Heart left ventricle (tissue), 11 donors: ENCODE measurements around the gene POLQ. TPM values are rescaled to one million over a fixed set of nuclear protein-coding genes. Genes with fewer than 3 reads are reported as not detected.

Source experiments
- polyA plus RNA-seq, 2 donors: library from polyadenylated mRNA; stranded (reverse); fragments of 200-250 nt; gene quantifications; one replicate each; pipeline ENCODE4 v1.2.3, GENCODE V29; 2013
- total RNA-seq, 9 donors: library from RNA; depleted of rRNA in 2 of 9; stranded (reverse); fragments of >200 nt in 2 of 9; fragmentation: NEBNext Ultra II Directional in 3 of 9; extraction: Animal tissue kit (Norgen Biotek cat#: 25700) in 3 of 9; gene quantifications; one replicate each; pipeline versions ENCODE4 v1.1.0 to v1.2.4, GENCODE V29; 2016 to 2023
- donor health status: ischemic (EF 13 %, LVEDD 7.1; RV severe dilation, severe dysfunction).
- donor health status: healthy with polysubstance abuse.
- donor health status: DM: no; HTN: yes; CAD: no.
- donor health status: DM: no; HTN: no; CAD: no.
- donor health status: ischemic (EF 25% LVEDD 5.7; RV mildly dilated, moderate dysfunction).
- donor health status: healthy.
- donor health status: DM: yes; HTN: yes; CAD: no.
- donor health status: PGD.
- donor health status: nonischemic (EF 23%, LVEDD 6.1; RV moderate dilation, normal function).

POLQ gene
- total and polyA plus RNA-seq, 11 donors = 0.11 to 1.5 (median 0.36) TPM

Other genes with a start within 250 kb of the POLQ start
- not detected for gene ARGFX, start 22.0 kb upstream of the POLQ start, total RNA-seq
- not detected for gene ARGFX, start 22.0 kb upstream of the POLQ start, polyA plus RNA-seq
- 100 to 1,000 TPM in 7 of 9 donors, 10 to 100 TPM in 2; 85.5 to 268 (median 192) TPM for gene FBXO40, start 47.4 kb upstream of the POLQ start, total RNA-seq
- 10 to 100 TPM in 1 of 2 donors, 1 to 10 TPM in 1; 4.7 to 46.6 TPM for gene FBXO40, start 47.4 kb upstream of the POLQ start, polyA plus RNA-seq
- 10 to 100 TPM in 7 of 9 donors, 1 to 10 TPM in 2; 7.4 to 72.4 (median 10.6) TPM for gene HCLS1, start 114.9 kb upstream of the POLQ start, total RNA-seq
- gene HCLS1, start 114.9 kb upstream of the POLQ start, polyA plus RNA-seq = 10 to 100 TPM in 1 of 2 donors, 1 to 10 TPM in 1; 8.9 to 18.0 TPM
- gene GOLGB1, start 203.8 kb upstream of the POLQ start, total RNA-seq = 10 to 100 TPM; 28.5 to 90.9 (median 44.9) TPM
- gene GOLGB1, start 203.8 kb upstream of the POLQ start, polyA plus RNA-seq = 10 to 100 TPM; 14.4 to 21.4 TPM